ENCODE data around the gene ING4. TPM values are rescaled to one million over a fixed set of nuclear protein-coding genes. Genes with fewer than 3 reads are reported as not detected.

ING4 gene
- polyA plus RNA-seq, 1 of the 3 experiments (the other 2 are of a cell fraction) = 96.5 TPM

DNA sequence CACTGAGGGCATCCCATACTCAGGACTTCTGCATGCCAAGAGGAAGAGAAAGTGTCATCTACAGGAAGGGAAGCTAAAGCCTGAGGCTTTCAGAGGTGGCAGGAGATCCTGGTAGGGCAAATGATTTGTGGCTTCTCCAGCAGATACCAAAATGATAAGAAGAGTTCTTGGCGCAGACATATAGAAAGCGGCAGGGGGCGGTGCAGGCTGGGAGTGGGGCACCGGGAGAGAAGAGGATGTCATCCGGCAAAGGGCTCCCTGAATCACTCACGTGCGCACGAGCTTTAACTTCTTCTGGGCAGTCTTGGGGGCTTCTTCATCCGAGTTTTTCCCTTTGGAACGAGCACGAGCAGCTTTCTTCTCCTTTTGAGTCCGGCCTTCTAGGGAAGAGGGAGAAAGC is 10.5 kb downstream of the ING4 start:
- H4K20me1 ChIP-seq (ENCODE audit: insufficient read depth) = no peaks in the 10 kb centered on the region
- POLR2A ChIA-PET = interaction anchor here (0.7 kb wide), 1 partner anchor 29 kb away, joined by 6 read pairs; no protein-coding TSS in a partner anchor
- H3K4me2 ChIP-seq = no peak overlapping the region
- no peak overlapping the region for H2AFZ ChIP-seq (ENCODE audit: low read depth)
- H3K79me2 ChIP-seq (ENCODE audit: insufficient read depth) = peaks cover under 1% of the 10 kb centered on the region; the same call in 1 of the 2 replicates
- no peaks in the 10 kb centered on the region for H3K4me1 ChIP-seq (ENCODE audit: control insufficient read depth in 1 of 2, insufficient read depth in 2 of 2, low read depth in 1 of 2, low read length in 1 of 2)
- no peak overlapping the region for H3K9ac ChIP-seq
- peaks cover 20 to 43% of the 10 kb centered on the region in 2 experiments for H3K36me3 ChIP-seq (replicated peaks in 1 of 2; ENCODE audit: control insufficient read depth in 1 of 2, insufficient read depth in 2 of 2, low read length in 1 of 2)
- H3K27me3 ChIP-seq (ENCODE audit: insufficient read depth) = no peaks in the 10 kb centered on the region
- no peak for DNase-seq
- 94% methylated on average over 11 of the region's 12 CpGs for WGBS (ENCODE audit: low lambda C conversion rate)
- CTCF ChIA-PET = interaction anchor here (0.6 to 1.3 kb wide), 5 partner anchors 9 to 98 kb away, joined by 3 read pairs; no protein-coding TSS in a partner anchor
- no peak overlapping the region for H3K27ac ChIP-seq (ENCODE audit: low read depth in 2 of 2, low read length in 1 of 2)
- H3K9me3 ChIP-seq = no peaks in the 10 kb centered on the region
- H3K4me3 ChIP-seq (ENCODE audit: low read depth in 2 of 2, low read length in 1 of 2) = no peak overlapping the region
- TF ChIP-seq RFX5 (IDR thresholded peaks at IDR 0.05; ENCODE audit: low read length) = no peak
- TF ChIP-seq ELF1 (IDR thresholded peaks at IDR 0.05) = no peak
- TF ChIP-seq NRF1 (IDR thresholded peaks at IDR 0.05; ENCODE audit: low read depth, low read length) = no peak
- TF ChIP-seq RAD21 (IDR thresholded peaks at IDR 0.05; ENCODE audit: low read length) = no peak
- TF ChIP-seq TEAD4 (IDR thresholded peaks at IDR 0.05; ENCODE audit: borderline replicate concordance, insufficient read depth) = no peak
- no peak for TF ChIP-seq YY1 (IDR thresholded peaks at IDR 0.05; ENCODE audit: low read depth)
- H3K9me2 ChIP-seq = no peaks in the 10 kb centered on the region
- H3F3A ChIP-seq (replicated peaks; ENCODE audit: insufficient read depth) = no peaks in the 10 kb centered on the region

- 87% methylated on average over 8 of the region's 8 CpGs for WGBS (ENCODE audit: low lambda C conversion rate)
- POLR2A ChIA-PET = no interaction called here
- CTCF ChIA-PET = no interaction called here
Measured at GRCh38 chr12:6650832-6651231, 12.1 kb downstream of the ING4 start.

More at GRCh38 chr12:6650832-6651231, 12.1 kb downstream of the ING4 start:
- no peaks in the 10 kb centered on the region for H3K27me3 ChIP-seq (ENCODE audit: insufficient read depth)
- no peaks in the 10 kb centered on the region for H3K9me3 ChIP-seq
- no peak overlapping the region for H3K4me2 ChIP-seq
- H3K4me1 ChIP-seq (ENCODE audit: control insufficient read depth in 1 of 2, insufficient read depth in 2 of 2, low read depth in 1 of 2, low read length in 1 of 2) = no peaks in the 10 kb centered on the region
- no peaks in the 10 kb centered on the region for H3K9me2 ChIP-seq
- no peaks in the 10 kb centered on the region for H4K20me1 ChIP-seq (ENCODE audit: insufficient read depth)
- no peak overlapping the region for H3K4me3 ChIP-seq (ENCODE audit: low read depth in 2 of 2, low read length in 1 of 2)
- DNase-seq = no peak
- no peak overlapping the region for H3K9ac ChIP-seq
- H3K79me2 ChIP-seq (ENCODE audit: insufficient read depth) = no peaks in the 10 kb centered on the region; the same call in 1 of the 2 replicates
- no peak overlapping the region for H2AFZ ChIP-seq (ENCODE audit: low read depth)
- TF ChIP-seq USF1 (IDR thresholded peaks at IDR 0.05; ENCODE audit: borderline replicate concordance, low read depth) (no peak), MEF2A (IDR thresholded peaks at IDR 0.05; ENCODE audit: borderline replicate concordance, low read depth) (no peak), TCF12 (IDR thresholded peaks at IDR 0.05) (no peak), MXI1 (IDR thresholded peaks at IDR 0.05; ENCODE audit: low read depth, low read length) (no peak), USF2 (IDR thresholded peaks at IDR 0.05; ENCODE audit: borderline replicate concordance, low read depth, low read length) (no peak), TAF1 (IDR thresholded peaks at IDR 0.05; ENCODE audit: borderline replicate concordance, low read depth, low read length) (no peak), RXRA (IDR thresholded peaks at IDR 0.05; ENCODE audit: borderline replicate concordance, low read depth) (no peak), GATA2 (CRISPR knock-in tag; IDR thresholded peaks at IDR 0.05) (no peak), IRF3 (IDR thresholded peaks at IDR 0.05; ENCODE audit: low read depth, low read length) (no peak), SMC3 (IDR thresholded peaks at IDR 0.05; ENCODE audit: low read depth, low read length) (no peak), RCOR1 (IDR thresholded peaks at IDR 0.05; ENCODE audit: low read length) (no peak), SIN3A (IDR thresholded peaks at IDR 0.05; ENCODE audit: borderline replicate concordance, low read depth, low read length) (no peak), POLR2AphosphoS5 (IDR thresholded peaks at IDR 0.05; ENCODE audit: low read depth, low read length) (no peak), CHD2 (IDR thresholded peaks at IDR 0.05; ENCODE audit: low read length, partially characterized antibody) (no peak), FOSL2 (IDR thresholded peaks at IDR 0.05; ENCODE audit: borderline replicate concordance, low read depth) (no peak), ZBTB33 (IDR thresholded peaks at IDR 0.05; ENCODE audit: borderline replicate concordance, low read depth) (no peak)
- TF ChIP-seq, protein P1, sequence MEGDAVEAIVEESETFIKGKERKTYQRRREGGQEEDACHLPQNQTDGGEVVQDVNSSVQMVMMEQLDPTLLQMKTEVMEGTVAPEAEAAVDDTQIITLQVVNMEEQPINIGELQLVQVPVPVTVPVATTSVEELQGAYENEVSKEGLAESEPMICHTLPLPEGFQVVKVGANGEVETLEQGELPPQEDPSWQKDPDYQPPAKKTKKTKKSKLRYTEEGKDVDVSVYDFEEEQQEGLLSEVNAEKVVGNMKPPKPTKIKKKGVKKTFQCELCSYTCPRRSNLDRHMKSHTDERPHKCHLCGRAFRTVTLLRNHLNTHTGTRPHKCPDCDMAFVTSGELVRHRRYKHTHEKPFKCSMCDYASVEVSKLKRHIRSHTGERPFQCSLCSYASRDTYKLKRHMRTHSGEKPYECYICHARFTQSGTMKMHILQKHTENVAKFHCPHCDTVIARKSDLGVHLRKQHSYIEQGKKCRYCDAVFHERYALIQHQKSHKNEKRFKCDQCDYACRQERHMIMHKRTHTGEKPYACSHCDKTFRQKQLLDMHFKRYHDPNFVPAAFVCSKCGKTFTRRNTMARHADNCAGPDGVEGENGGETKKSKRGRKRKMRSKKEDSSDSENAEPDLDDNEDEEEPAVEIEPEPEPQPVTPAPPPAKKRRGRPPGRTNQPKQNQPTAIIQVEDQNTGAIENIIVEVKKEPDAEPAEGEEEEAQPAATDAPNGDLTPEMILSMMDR (IDR thresholded peaks at IDR 0.05) = no peak
- no peak overlapping the region for H3K27ac ChIP-seq (ENCODE audit: low read depth in 2 of 2, low read length in 1 of 2)
- peaks cover 11 to 37% of the 10 kb centered on the region in 2 experiments for H3K36me3 ChIP-seq (replicated peaks in 1 of 2; ENCODE audit: control insufficient read depth in 1 of 2, insufficient read depth in 2 of 2, low read length in 1 of 2)
- H3F3A ChIP-seq (replicated peaks; ENCODE audit: insufficient read depth) = no peaks in the 10 kb centered on the region

All from SK-N-SH (cell line).